Stimulated activated CD8-positive, alpha-beta memory T cell treated with anti-CD3 and anti-CD28 coated beads, Interleukin-7, amount 100 ng/mL, for 48 hours (primary cell): ENCODE results near the gene UFSP2.

Experiments
- DNase-seq, 2 donors: peaks; one replicate each; pipeline ENCODE4 v3.0.0-alpha.2; 2020; ENCODE audit warnings: low read depth in 1 of 2; ENCODE audit errors: extremely low read depth in 1 of 2

Gene UFSP2

DNA sequence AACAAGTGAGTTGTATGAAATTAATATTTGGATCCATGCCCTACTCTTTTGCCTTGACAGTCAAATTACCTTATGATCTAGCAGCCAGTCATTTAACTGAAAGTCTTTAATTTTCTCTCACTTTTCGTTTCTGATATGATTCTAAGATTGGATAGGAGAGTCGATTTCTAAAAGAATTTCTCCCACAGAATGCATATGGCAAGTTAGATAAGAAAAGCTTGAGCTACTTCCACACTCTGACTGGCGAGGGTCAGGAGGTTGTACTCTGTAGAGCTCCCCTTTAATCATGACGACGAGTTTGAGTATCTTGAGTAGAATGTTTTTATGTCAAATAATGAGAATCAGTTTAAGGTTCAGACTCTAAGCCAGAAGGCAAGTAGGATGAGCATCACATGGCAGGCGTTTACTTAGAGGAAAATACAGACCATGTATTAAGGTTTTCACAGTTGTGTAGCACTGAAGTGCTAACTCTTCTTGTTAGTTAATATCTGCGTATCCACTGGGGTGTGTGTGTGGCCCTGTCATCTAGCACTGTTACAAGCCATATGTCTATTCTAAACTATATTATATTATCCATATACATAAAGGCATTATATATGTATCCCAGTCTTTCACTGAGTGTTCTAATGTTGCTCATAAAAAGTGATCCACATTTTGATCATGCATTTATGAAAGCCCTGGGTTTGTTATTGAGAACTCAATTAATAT, 67.9 kb downstream of the UFSP2 start:
- no peak for DNase-seq

GRCh38 chr4:185357211-185357610, 68.6 kb downstream of the UFSP2 start:
- DNase-seq: no peak

DNA sequence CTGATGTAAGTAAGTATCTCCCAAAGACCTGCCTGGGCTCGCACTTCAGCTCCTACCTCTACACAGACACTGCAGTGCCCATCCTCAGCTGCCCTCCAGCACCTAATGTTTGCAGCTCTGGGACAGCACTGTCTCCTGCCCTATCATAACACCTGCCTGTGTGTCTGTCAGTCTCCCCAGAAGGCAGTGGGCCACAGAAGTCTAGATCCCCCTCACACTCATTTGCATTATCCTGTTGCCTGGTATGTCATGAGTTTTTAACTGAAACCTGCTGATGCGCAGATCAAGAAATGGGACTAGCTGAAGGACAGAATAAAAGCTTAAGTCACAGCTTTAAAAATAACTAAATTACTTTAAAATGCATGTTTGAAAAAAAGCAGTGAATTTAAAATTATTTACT, 73.0 kb downstream of the UFSP2 start:
- no peak for DNase-seq

DNA sequence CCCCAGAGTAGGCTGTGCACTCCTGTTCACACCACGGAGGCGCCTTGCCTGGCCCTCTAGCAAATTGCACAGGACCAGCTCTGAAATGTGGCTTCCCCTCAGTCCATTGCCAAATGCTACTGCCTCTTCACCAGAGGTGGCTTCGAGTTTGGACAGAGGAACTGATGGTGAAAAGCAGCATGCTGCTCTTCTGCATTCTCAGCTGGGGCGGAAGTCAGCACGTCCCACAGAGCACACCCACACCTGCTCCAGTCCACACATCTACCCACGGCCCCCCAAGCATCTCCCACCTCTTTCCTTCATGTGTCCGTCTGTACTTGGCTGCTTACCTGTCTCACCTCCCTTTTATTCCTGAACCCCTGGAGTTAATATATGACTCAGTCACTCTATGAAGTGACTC, 73.6 kb downstream of the UFSP2 start:
- no peak for DNase-seq

- DNase-seq: no peak
Measured at GRCh38 chr4:185351691-185352090, 74.1 kb downstream of the UFSP2 start.
